GM12875 (cell line): ENCODE results near the gene EZR.

ENCODE experiments used
- H3K4me3 ChIP-seq: one replicate; pipeline ENCODE4 v1.5.1; 2011; ENCODE audit warnings: low read depth, low read length, control low read depth
- TF ChIP-seq, protein P1 (sequence below): IDR thresholded peaks from 2 replicates; pipeline ENCODE4 v1.5.1; 2011; ENCODE audit warnings: low read depth, mild to moderate bottlenecking, control low read depth, inconsistent platforms, low read length, moderate library complexity, borderline replicate concordance; ENCODE audit not compliant: insufficient read depth

EZR gene

DNA sequence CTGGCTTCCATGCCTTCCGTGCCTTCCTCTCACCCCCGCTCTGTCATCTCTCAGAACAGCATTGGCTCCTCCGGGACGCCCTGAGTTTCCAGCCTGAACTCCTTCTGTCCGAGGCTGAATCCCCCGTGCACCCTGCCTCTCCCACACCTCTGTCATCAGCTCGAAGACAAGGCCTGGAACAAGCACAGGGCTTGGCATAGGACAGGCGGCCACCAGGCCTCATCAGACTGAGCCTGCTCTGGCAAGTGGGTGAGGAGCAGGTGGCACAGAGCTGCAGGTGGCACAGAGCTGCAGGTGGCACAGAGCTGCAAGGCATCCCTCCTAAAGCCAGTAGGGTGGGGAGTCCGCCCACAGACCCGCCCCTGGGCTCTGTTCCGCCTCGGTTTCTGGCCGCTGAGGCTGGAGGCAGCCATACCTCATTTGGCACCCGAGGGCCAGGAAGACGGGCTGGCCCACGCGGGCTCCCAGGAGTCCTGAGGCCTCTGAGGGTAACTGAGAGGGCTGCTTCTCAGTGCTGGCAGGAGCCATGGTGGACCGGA is 60.2 kb downstream of the EZR start:
- H3K4me3 ChIP-seq: no peak overlapping the region
- TF ChIP-seq, protein P1, sequence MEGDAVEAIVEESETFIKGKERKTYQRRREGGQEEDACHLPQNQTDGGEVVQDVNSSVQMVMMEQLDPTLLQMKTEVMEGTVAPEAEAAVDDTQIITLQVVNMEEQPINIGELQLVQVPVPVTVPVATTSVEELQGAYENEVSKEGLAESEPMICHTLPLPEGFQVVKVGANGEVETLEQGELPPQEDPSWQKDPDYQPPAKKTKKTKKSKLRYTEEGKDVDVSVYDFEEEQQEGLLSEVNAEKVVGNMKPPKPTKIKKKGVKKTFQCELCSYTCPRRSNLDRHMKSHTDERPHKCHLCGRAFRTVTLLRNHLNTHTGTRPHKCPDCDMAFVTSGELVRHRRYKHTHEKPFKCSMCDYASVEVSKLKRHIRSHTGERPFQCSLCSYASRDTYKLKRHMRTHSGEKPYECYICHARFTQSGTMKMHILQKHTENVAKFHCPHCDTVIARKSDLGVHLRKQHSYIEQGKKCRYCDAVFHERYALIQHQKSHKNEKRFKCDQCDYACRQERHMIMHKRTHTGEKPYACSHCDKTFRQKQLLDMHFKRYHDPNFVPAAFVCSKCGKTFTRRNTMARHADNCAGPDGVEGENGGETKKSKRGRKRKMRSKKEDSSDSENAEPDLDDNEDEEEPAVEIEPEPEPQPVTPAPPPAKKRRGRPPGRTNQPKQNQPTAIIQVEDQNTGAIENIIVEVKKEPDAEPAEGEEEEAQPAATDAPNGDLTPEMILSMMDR: no peak

DNA sequence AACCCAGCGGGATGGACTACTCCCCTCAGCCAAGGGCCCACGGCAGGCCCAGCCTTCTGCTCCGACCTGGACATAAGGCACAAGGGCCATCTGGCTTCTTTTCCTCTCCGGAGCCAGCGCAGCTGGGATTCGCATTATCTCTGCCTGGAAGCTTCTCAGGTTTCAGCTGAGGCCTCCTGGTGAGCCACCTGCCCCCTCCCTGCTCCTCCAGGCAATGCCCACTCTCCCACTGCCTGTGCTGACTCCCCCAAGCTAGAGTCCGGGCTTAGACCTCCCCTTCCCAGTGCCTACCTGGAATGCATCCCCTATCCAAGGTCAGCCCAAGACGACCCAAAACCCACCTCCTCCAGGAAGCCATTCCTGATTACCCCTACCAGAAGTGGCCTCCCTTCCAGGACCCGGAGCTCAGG is 60.7 kb downstream of the EZR start:
- TF ChIP-seq, protein P1: no peak
- no peak overlapping the region for H3K4me3 ChIP-seq

DNA sequence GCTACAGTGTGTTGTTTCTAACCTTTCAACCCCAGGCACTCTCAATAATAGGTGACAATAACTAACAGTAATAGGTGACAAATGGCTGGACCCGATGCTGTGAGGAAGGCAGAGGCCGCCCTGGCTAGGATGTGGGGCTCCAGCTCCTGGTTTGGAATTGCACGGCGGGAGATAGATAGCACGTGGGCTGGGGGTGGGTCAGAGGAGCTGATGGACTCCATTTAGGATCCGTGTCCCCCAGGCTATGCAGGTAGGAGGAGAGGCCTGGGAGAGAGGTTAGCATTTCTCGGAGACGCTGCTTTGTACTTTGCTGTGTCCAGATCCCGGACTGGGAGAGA is 61.4 kb downstream of the EZR start:
- TF ChIP-seq, protein P1: no peak
- no peak overlapping the region for H3K4me3 ChIP-seq

DNA sequence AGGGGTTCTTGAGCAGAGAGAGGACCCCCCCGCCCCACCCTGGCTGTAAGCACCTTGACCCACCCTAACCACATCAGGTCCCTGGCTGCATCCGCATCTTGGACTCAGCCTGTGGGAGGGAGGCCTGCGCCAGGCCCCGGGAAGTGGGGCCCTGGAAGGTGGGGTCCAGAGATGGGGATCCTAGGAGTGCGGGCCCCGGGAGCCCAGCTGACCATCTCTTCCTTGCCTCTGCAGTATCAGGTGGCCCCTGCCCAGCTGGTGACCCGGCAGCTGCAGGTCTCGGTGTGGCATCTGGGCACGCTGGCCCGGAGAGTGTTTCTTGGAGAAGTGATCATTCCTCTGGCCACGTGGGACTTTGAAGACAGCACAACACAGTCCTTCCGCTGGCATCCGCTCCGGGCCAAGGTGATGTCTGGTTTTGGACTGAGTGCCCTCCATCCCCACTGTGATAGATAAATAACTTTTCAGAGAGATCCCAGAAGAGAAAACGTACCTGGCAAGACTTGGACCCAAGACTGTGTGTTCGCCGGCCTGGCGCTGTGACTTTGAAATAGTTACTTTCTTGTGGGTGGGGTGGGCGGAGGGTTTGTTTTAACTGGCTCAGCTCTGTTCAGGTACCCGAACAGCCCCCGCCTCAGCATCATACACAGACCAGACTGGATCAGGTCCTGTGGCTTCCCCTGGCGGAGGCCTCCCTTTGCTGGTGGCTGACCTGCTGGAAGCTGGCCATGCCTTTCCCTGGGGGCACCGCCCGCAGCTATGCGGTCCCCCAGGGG is 62.0 kb downstream of the EZR start:
- H3K4me3 ChIP-seq: no peak overlapping the region
- TF ChIP-seq, protein P1: no peak

DNA sequence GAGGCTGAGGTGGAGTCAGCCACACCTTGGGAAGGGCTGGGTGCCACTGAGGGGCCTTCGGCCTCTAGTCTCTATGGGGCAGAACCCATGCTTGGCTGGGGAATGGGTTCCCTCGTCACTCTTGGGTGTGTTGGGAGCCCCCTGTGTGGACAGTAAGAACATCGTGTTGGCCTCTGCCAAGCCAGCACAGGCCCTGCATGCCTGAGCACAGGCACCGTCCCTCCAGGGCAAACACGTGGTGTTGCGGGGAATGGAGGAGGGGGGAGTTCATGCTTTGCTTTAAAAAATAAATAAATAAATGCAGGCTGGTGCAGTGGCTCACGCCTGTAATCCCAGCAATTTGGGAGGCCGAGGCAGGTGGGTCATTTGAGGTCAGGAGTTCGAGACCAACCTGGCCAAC is 63.0 kb downstream of the EZR start:
- TF ChIP-seq, protein P1: no peak
- no peak overlapping the region for H3K4me3 ChIP-seq

DNA sequence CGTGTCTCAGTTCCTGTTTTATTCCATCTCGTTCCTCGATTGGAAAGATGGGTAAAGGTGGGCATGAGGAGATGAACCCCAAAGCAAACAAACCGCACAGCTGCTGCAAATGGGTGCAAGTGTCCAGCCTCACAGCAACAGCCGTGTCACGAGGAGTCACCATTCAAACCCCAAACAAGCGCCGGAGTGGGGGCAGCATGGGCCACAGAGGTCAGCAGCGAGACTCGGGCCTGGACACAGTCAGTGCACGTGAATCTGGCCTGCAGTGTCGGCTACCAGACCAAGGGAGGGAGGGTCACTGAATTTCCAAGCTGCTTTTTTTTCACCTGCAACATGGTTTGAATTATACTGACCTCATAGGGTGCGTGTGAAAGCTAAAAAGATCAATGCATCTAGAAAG is 63.5 kb downstream of the EZR start:
- TF ChIP-seq, protein P1: no peak
- H3K4me3 ChIP-seq: no peak overlapping the region

DNA sequence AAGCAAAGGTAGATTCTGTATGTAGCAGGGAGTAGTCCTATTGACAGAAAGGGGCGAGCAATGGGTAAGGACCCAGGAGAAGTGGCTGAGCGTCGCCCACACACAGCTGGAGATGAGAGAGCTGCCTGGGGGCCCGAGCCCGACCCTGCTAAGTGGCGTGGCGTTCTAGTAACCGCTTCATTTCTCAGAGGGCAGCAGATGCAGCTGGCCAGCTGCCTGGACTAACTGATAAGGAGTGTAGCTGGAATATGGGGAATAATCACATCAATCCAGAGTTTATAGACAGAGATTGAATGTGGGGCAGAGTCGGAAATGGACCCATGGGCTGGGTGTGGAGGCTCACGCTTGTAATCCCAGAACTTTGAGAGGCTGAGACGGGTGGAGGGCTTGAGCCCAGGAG is 64.4 kb downstream of the EZR start:
- H3K4me3 ChIP-seq: no peak overlapping the region
- TF ChIP-seq, protein P1: no peak
